Measurements from ENCODE around the gene GATC.

DNA sequence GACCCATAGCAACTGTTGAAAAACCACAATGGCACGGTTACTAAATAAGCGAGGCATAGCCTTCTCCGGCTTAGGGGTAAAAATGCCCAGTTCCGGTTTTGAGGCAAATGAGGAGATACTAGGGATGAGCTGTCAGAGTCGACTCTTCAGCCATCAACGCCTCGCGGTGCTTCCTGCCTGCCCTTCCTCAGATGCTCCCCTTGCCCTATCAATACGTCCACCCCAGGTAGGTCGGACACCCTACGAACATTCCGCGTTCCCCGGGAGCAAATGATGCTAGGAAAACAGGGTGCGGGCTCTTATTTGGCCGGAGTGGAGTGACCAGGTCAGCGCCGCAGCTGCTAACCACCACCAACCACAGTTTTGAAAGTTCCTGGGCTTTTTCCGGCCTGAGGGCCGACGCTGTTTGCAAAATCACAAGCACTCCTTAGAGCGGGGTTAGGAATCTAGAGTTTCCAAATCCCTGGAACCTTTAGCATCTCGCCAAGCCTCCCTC is 22.1 kb downstream of the GATC start:
- TF ChIP-seq, protein P1, sequence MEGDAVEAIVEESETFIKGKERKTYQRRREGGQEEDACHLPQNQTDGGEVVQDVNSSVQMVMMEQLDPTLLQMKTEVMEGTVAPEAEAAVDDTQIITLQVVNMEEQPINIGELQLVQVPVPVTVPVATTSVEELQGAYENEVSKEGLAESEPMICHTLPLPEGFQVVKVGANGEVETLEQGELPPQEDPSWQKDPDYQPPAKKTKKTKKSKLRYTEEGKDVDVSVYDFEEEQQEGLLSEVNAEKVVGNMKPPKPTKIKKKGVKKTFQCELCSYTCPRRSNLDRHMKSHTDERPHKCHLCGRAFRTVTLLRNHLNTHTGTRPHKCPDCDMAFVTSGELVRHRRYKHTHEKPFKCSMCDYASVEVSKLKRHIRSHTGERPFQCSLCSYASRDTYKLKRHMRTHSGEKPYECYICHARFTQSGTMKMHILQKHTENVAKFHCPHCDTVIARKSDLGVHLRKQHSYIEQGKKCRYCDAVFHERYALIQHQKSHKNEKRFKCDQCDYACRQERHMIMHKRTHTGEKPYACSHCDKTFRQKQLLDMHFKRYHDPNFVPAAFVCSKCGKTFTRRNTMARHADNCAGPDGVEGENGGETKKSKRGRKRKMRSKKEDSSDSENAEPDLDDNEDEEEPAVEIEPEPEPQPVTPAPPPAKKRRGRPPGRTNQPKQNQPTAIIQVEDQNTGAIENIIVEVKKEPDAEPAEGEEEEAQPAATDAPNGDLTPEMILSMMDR (IDR thresholded peaks at IDR 0.05; ENCODE audit: borderline replicate concordance, extremely low read depth, low read length, poor library complexity, severe bottlenecking): no peak
- TF ChIP-seq EZH2 (IDR thresholded peaks at IDR 0.05; ENCODE audit: borderline replicate concordance, low read depth, low read length, severe bottlenecking): no peak

All from DND-41 (cell line).